Thyroid gland (tissue), 4 donors: ENCODE measurements around the gene GPR158. TPM values are rescaled to one million over a fixed set of nuclear protein-coding genes. Genes with fewer than 3 reads are reported as not detected.

ENCODE experiments used
- DNase-seq, 2 donors: peaks; one replicate each; pipeline ENCODE4 v3.0.0-alpha.2; 2019
- H3K27ac ChIP-seq, 3 donors: fragments of 200-600 bp; sonication (generic); 1 replicate in 2 of 3; 2 replicates in 1 of 3; pipeline ENCODE4 v1.5.1; 2016 to 2019; ENCODE audit warnings: mild to moderate bottlenecking in 1 of 3, moderate library complexity in 1 of 3
- H3K27me3 ChIP-seq: fragments of 200-600 bp; sonication (generic); one replicate; pipeline ENCODE4 v1.5.1; 2019
- H3K36me3 ChIP-seq, 2 donors: fragments of 200-600 bp; sonication (generic); one replicate each; pipeline ENCODE4 v1.5.1; 2016 to 2019
- H3K4me1 ChIP-seq, 2 donors: fragments of 200-600 bp; sonication (generic); one replicate each; pipeline ENCODE4 v1.5.1; 2017 to 2019
- H3K4me3 ChIP-seq, 3 donors: fragments of 200-600 bp; sonication (generic); replicated peaks in 1 of 3; 1 replicate in 2 of 3; 2 replicates in 1 of 3; pipeline ENCODE4 v1.5.1; 2016; ENCODE audit warnings: mild to moderate bottlenecking in 1 of 3
- H3K9me3 ChIP-seq: fragments of 200-600 bp; sonication (generic); one replicate; pipeline ENCODE4 v1.5.1; 2017
- CTCF ChIP-seq, 6 experiments: fragments of 200-600 bp in 3 of 6; fragments of 450-650 bp in 3 of 6; sonication (generic) in 3 of 6; IDR thresholded peaks; one replicate each; pipeline ENCODE4 v1.5.1; 2016 to 2019; ENCODE audit warnings: antibody characterized with exemption in 6 of 6, mild to moderate bottlenecking in 2 of 6, inconsistent platforms in 1 of 6, moderate library complexity in 1 of 6
- POLR2A ChIP-seq, 2 donors: fragments of 450-650 bp; IDR thresholded peaks; one replicate each; pipeline ENCODE4 v1.6.1; 2017; ENCODE audit warnings: antibody characterized with exemption in 2 of 2, mild to moderate bottlenecking in 2 of 2, moderate library complexity in 1 of 2
- WGBS, 2 donors: methylation state at CpG; one replicate each; pipeline ENCODE4 v1.1.5; 2017; 5-methylcytosine and 5-hydroxymethylcytosine counted together
- intact Hi-C: fragments of 100-400 bp; cut with DNase I; formaldehyde crosslinking; loops from one replicate; pipeline ENCODE4 v1.15.1; 2023
- total RNA-seq, 4 donors: library from RNA; depleted of rRNA; stranded (reverse); fragments of >200 nt; gene quantifications; one replicate each; pipeline ENCODE4 v1.2.3, GENCODE V29; 2016

GPR158 gene
- total RNA-seq, 4 donors from 2014 or later: 0.13 to 1.9 (median 1.2) TPM

DNA sequence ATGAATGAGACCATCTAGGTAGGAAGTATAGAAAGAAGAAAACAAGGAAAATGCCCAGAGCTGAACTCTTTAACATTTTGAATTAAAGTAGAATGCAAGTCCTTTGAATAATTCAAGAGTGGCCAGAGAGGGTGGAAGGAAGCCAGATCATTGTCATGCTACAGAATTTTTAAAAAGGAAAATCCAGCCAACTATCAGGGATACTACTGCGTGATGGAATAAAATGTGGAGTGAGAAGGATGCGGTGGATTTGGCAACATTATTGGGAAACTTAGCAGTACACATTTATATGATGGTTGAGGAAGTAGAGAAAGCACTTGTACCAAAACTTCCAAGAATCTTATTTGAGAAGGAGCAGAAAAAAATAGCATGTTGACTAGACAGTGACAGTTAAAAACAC lies 261.6 kb downstream of the GPR158 start:
- H3K4me1 ChIP-seq: no peaks in the 10 kb centered on the region
- no peak overlapping the region for H3K4me3 ChIP-seq
- no peak overlapping the region for H3K27ac ChIP-seq
- intact Hi-C loops: no loop called here
- TF ChIP-seq CTCF (IDR thresholded peaks at IDR 0.05): no peak
- TF ChIP-seq POLR2A (IDR thresholded peaks at IDR 0.05): no peak
- no peaks in the 10 kb centered on the region for H3K36me3 ChIP-seq
- H3K9me3 ChIP-seq: no peaks in the 10 kb centered on the region
- WGBS, 2 donors: 75 to 87% methylated on average over 2 of the region's 2 CpGs
- DNase-seq: no peak
- no peaks in the 10 kb centered on the region for H3K27me3 ChIP-seq

DNA sequence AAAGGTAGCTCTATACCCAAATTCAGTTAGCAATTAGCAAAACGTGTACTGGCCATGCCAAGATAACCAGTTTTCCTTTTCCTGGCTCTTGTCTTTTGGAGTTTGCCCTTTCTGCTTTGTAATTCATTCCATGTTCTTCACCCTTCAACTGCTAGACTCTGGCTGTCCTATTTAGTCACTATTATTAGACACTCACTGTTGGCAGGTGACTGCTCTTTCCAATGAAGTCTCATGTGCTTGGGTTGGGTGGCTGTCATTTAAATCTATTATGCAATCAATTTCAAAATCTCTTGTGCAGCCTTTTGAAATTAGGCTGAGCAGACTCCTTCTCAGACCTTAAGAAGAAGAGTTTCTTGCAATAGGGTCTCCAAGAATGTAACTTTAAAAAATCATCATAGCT lies 266.5 kb downstream of the GPR158 start:
- Histone ChIP-seq H3K27ac (no peak overlapping the region), H3K4me1 (no peaks in the 10 kb centered on the region), H3K27me3 (no peaks in the 10 kb centered on the region), H3K4me3 (no peak overlapping the region), H3K36me3 (no peaks in the 10 kb centered on the region), H3K9me3 (no peaks in the 10 kb centered on the region)
- TF ChIP-seq POLR2A (IDR thresholded peaks at IDR 0.05): no peak
- TF ChIP-seq CTCF (IDR thresholded peaks at IDR 0.05): no peak
- no peak for DNase-seq
- WGBS, 2 donors: 63 to 65% methylated on average over 1 of the region's 1 CpG
- intact Hi-C loops: no loop called here

DNA sequence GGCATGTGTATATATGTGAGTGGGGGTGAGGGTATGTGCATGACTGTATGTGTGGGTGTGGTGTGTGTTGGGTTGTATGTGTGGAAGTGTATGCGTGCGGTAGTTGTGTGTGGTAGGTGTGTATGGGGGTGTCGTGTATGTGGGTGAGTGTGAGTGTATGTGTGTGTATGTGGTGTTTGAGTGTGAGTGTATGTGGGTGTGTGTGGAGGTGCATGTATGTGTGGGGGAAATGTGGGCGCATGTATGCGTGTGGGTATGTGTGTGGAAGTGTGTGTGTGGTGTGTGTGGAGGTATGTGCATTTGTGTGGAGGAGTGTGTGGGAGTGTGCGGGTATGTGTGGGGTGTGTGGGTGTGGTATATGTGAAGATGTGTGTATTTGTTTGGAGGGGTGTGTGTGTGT lies 269.5 kb downstream of the GPR158 start:
- no peaks in the 10 kb centered on the region for H3K36me3 ChIP-seq
- 87 to 96% methylated on average over 6 of the region's 6 CpGs for WGBS, 2 donors
- no peaks in the 10 kb centered on the region for H3K9me3 ChIP-seq
- H3K27ac ChIP-seq: no peak overlapping the region
- no peak for TF ChIP-seq POLR2A (IDR thresholded peaks at IDR 0.05)
- TF ChIP-seq CTCF (IDR thresholded peaks at IDR 0.05): no peak
- H3K27me3 ChIP-seq: no peaks in the 10 kb centered on the region
- H3K4me1 ChIP-seq: no peaks in the 10 kb centered on the region
- intact Hi-C loops: no loop called here
- no peak for DNase-seq
- H3K4me3 ChIP-seq: no peak overlapping the region

DNA sequence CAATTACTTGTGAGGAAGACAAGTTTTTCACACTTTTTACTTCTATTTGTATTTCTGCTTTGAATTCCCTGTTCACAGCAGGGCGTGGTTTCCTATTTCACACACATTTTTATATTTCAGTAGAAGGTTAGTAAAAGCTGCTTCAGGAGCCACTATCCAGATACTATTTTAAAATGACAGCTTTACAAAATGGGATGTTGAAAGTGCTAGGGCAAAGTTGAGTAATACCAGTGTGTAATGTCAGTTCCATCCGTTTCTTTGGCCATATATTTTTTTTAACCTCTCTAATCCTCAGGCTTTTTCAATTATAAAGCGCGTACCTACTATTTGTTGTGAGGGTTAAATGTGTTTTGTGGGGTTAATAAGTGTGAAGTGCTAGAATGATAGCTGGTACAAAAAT lies 276.6 kb downstream of the GPR158 start:
- no peak overlapping the region for H3K4me3 ChIP-seq
- TF ChIP-seq POLR2A (IDR thresholded peaks at IDR 0.05) (no peak), CTCF (IDR thresholded peaks at IDR 0.05) (no peak)
- no peaks in the 10 kb centered on the region for H3K9me3 ChIP-seq
- H3K36me3 ChIP-seq: no peaks in the 10 kb centered on the region
- intact Hi-C loops: no loop called here
- 77 to 85% methylated on average over 4 of the region's 4 CpGs for WGBS, 2 donors
- DNase-seq: no peak
- H3K27ac ChIP-seq: no peak overlapping the region
- no peaks in the 10 kb centered on the region for H3K27me3 ChIP-seq
- no peaks in the 10 kb centered on the region for H3K4me1 ChIP-seq

DNA sequence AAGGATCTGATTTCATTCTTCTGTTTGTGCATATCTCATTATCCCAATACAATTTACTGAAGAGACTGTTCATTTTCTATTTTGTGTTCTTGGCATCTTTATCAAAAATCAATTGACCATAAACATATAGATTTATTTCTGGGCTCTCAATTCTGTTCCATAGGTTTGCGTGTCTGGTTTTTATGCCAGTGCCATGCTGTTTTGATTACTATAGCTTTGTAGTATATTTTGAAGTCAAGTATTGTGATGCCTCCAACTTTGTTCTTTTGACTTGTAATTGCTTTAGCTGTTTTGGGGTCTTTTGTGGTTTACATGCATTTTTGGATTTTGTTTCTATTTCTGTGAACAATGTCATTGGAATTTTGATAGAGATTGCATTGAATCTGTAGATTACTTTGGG lies 278.8 kb downstream of the GPR158 start:
- TF ChIP-seq POLR2A (IDR thresholded peaks at IDR 0.05) (no peak), CTCF (IDR thresholded peaks at IDR 0.05) (no peak)
- 96 to 98% methylated on average over 1 of the region's 1 CpG for WGBS, 2 donors
- Histone ChIP-seq H3K36me3 (no peaks in the 10 kb centered on the region), H3K27me3 (no peaks in the 10 kb centered on the region), H3K27ac (no peak overlapping the region), H3K4me3 (no peak overlapping the region), H3K9me3 (no peaks in the 10 kb centered on the region), H3K4me1 (no peaks in the 10 kb centered on the region)
- intact Hi-C loops: no loop called here
- DNase-seq: no peak
